K562 (cell line): Measurements from ENCODE around the gene GIMAP8. TPM values are rescaled to one million over a fixed set of nuclear protein-coding genes. Genes with fewer than 3 reads are reported as not detected.

Experiments used
- ATAC-seq: fragments of 200-7000 bp; cut with Tn5 transposase; 3 replicates; pipeline ENCODE4 v1.9.1; 2020; ENCODE audit warnings: moderate library complexity
- BruUV-seq: library from RNA; stranded (reverse); fragments of 400-500 nt; replicated peaks from 2 replicates; lab custom pipeline; 2021; lab: Mats Ljungman, UMichigan
- CTCF ChIA-PET: fragments of 300-600 bp; formaldehyde crosslinking; extraction: SDS; loops from one replicate; lab custom pipeline; 2021; ENCODE audit warnings: low intra/inter-chr PET ratio; lab: Yijun Ruan, JAX
- POLR2A ChIA-PET: fragments of 300-600, 350-650 bp; sonication (Branson Sonifier 250); formaldehyde crosslinking; extraction: SDS; loops from one replicate; lab custom pipeline; 2021; ENCODE audit warnings: antibody characterized with exemption, inconsistent platforms; lab: Yijun Ruan, JAX
- DNase-seq, 4 experiments: peaks; one replicate each; pipeline versions ENCODE4 v3.0.0 to v3.0.0-alpha.2; 2011 to 2018; ENCODE audit warnings: low spot score in 3 of 4, mixed read lengths in 3 of 4; ENCODE audit errors: extremely low read depth in 1 of 4
- FAIRE-seq: peaks from 2 replicates; lab custom pipeline; 2011; peaks lifted over from hg19 to GRCh38; lab: Jason Lieb, UNC
- H2AFZ ChIP-seq: 2 replicates; pipeline ENCODE4 v1.6.0; 2011; ENCODE audit warnings: low read depth, low read length, control low read depth, inconsistent platforms
- H3K27ac ChIP-seq: fragments of 200-600 bp; 3 replicates; pipeline ENCODE4 v1.8.0; 2011; ENCODE audit warnings: low read depth, mild to moderate bottlenecking, control low read depth, inconsistent platforms, low read length, moderate library complexity, mixed read lengths; ENCODE audit errors: extremely low read depth
- H3K27me3 ChIP-seq, 2 experiments: fragments of 300-600 bp in 1 of 2; 2 replicates in 1 of 2; 3 replicates in 1 of 2; pipeline versions ENCODE4 v1.6.0 to v1.8.0; 2011; ENCODE audit warnings: inconsistent platforms in 2 of 2, low read length in 2 of 2, mild to moderate bottlenecking in 1 of 2, mixed read lengths in 1 of 2, moderate library complexity in 1 of 2; ENCODE audit not compliant: control insufficient read depth in 2 of 2, insufficient read depth in 2 of 2
- H3K36me3 ChIP-seq: fragments of 300-600 bp; 3 replicates; pipeline ENCODE4 v1.8.0; 2011; ENCODE audit warnings: mild to moderate bottlenecking, low read length, inconsistent platforms; ENCODE audit not compliant: control insufficient read depth, insufficient read depth
- H3K4me1 ChIP-seq, 2 experiments: fragments of 200-600 bp in 1 of 2; replicated peaks in 1 of 2; 2 replicates in 1 of 2; 3 replicates in 1 of 2; pipeline versions ENCODE4 v1.5.1 to v1.8.0; 2011; ENCODE audit warnings: inconsistent platforms in 2 of 2, low read length in 2 of 2, mild to moderate bottlenecking in 1 of 2, mixed read lengths in 1 of 2, moderate library complexity in 1 of 2; ENCODE audit not compliant: control insufficient read depth in 2 of 2, insufficient read depth in 2 of 2
- H3K4me2 ChIP-seq: 2 replicates; pipeline ENCODE4 v1.6.1; 2011; ENCODE audit warnings: low read length, control low read depth, inconsistent platforms, mixed read lengths; ENCODE audit not compliant: insufficient read depth
- H3K4me3 ChIP-seq: fragments of 200-600 bp; sonication (generic), shearing (Covaris generic); 2 replicates; pipeline ENCODE4 v1.5.1; 2016; ENCODE audit warnings: control low read depth, inconsistent platforms
- H3K79me2 ChIP-seq: fragments of 200-600 bp; 3 replicates; pipeline ENCODE4 v1.8.0; 2011; ENCODE audit warnings: low read length, inconsistent platforms; ENCODE audit not compliant: control insufficient read depth, insufficient read depth
- H3K9ac ChIP-seq, 2 experiments: 2 replicates each; pipeline versions ENCODE4 v1.6.0 to v1.6.1; 2011; ENCODE audit warnings: low read depth in 2 of 2, low read length in 2 of 2, control low read depth in 1 of 2, inconsistent platforms in 1 of 2, mild to moderate bottlenecking in 1 of 2, mixed read lengths in 1 of 2; ENCODE audit not compliant: insufficient read depth in 1 of 2
- H3K9me1 ChIP-seq: one replicate; pipeline ENCODE4 v1.6.0; 2011; ENCODE audit warnings: inconsistent platforms, mild to moderate bottlenecking, low read length, moderate library complexity; ENCODE audit not compliant: control insufficient read depth, insufficient read depth
- H3K9me3 ChIP-seq: replicated peaks from 2 replicates; pipeline ENCODE4 v1.5.1; 2011; ENCODE audit warnings: low read depth, low read length, inconsistent platforms; ENCODE audit not compliant: control insufficient read depth, insufficient read depth
- H4K20me1 ChIP-seq: replicated peaks from 2 replicates; pipeline ENCODE4 v1.6.1; 2011; ENCODE audit warnings: low read length, inconsistent platforms, mixed read lengths; ENCODE audit not compliant: control insufficient read depth, insufficient read depth
- GABPA ChIP-seq: fragments of 200-800 bp; sonication (Bioruptor generic); conservative IDR thresholded peaks from 2 replicates; pipeline ENCODE4 v1.6.1; 2016; ENCODE audit warnings: low read depth, missing genetic modification characterization, missing compliant biosample characterization
- MCM7 ChIP-seq, 2 experiments: fragments of 450-650 bp; IDR thresholded peaks; 2 replicates each; pipeline ENCODE4 v1.6.1; 2016 to 2018
- NFE2L1 ChIP-seq: fragments of 450-650 bp; IDR thresholded peaks from 2 replicates; pipeline ENCODE4 v1.6.1; 2016; ENCODE audit warnings: missing genetic modification characterization, low read depth, mild to moderate bottlenecking, missing compliant biosample characterization, moderate library complexity, borderline replicate concordance
- NFRKB ChIP-seq: fragments of 450-650 bp; IDR thresholded peaks from 2 replicates; pipeline ENCODE4 v1.6.1; 2016; ENCODE audit warnings: low read depth
- NR2C1 ChIP-seq, 2 experiments: fragments of 450-650 bp; IDR thresholded peaks; 2 replicates each; pipeline ENCODE4 v1.6.1; 2017; ENCODE audit warnings: mild to moderate bottlenecking in 2 of 2, antibody characterized with exemption in 1 of 2, inconsistent platforms in 1 of 2, missing compliant biosample characterization in 1 of 2, missing genetic modification characterization in 1 of 2
- OTX1 ChIP-seq: fragments of 450-650 bp; formaldehyde crosslinking; IDR thresholded peaks from 2 replicates; pipeline ENCODE4 v1.4.0; 2022; ENCODE audit warnings: mild to moderate bottlenecking
- PHF21A ChIP-seq: fragments of 450-650 bp; IDR thresholded peaks from 2 replicates; pipeline ENCODE4 v1.6.1; 2017; ENCODE audit warnings: low read depth, borderline replicate concordance
- SPI1 ChIP-seq: IDR thresholded peaks from 2 replicates; pipeline ENCODE4 v1.6.1; 2011; ENCODE audit warnings: low read depth, low read length, control low read depth, borderline replicate concordance
- U2AF2 ChIP-seq: fragments of 200-400 bp; formaldehyde crosslinking; optimal IDR thresholded peaks from 2 replicates; pipeline ENCODE3; 2017; ENCODE audit warnings: low read depth, mild to moderate bottlenecking, low read length
- ZBTB9 ChIP-seq: fragments of 450-650 bp; formaldehyde crosslinking; IDR thresholded peaks from 2 replicates; pipeline ENCODE4 v1.4.0; 2020; ENCODE audit warnings: mild to moderate bottlenecking, moderate library complexity
- ZNF174 ChIP-seq: fragments of 250-450 bp; sonication (Bioruptor Pico); IDR thresholded peaks from 2 replicates; pipeline ENCODE4 v1.4.0; 2020; ENCODE audit warnings: mild to moderate bottlenecking
- ZNF224 ChIP-seq: sonication (generic); formaldehyde crosslinking; IDR thresholded peaks from 2 replicates; pipeline ENCODE4 v1.8.0; 2022; ENCODE audit warnings: mild to moderate bottlenecking, missing genetic modification reagents
- ZNF449 ChIP-seq: fragments of 250-450 bp; sonication (Bioruptor Pico); IDR thresholded peaks from 2 replicates; pipeline ENCODE4 v1.8.0; 2022; ENCODE audit warnings: moderate library complexity, mild to moderate bottlenecking, inconsistent platforms
- WGBS: fragments of 100-300 bp; shearing (Covaris generic); methylation state at CpG from one replicate; pipeline ENCODE4 v1.1.6; 2016; ENCODE audit warnings: low coverage, mixed read lengths; ENCODE audit not compliant: insufficient coverage; ENCODE audit errors: missing lambda C conversion rate; 5-methylcytosine and 5-hydroxymethylcytosine counted together
- in situ Hi-C: fragments of 300-500 bp; cut with MboI; formaldehyde crosslinking; loops from 4 replicates; pipeline ENCODE4 v1.15.0; 2018; ENCODE audit warnings: inconsistent platforms, mixed read lengths
- intact Hi-C: fragments of 100-400 bp; cut with micrococcal nuclease; formaldehyde crosslinking; loops from 2 replicates; pipeline ENCODE4 v1.14.2; 2022
- polyA plus RNA-seq, 8 experiments: library from polyadenylated mRNA; depleted of rRNA in 4 of 8; stranded (reverse) in 5 of 8; unstranded in 3 of 8; fragments of >200 nt; fragmentation: Nextera tagmentation in 2 of 8; fragmentation: Illumina TruSeq in 1 of 8; extraction: Ambion mirVana in 2 of 8; extraction: Trizol in 1 of 8; gene quantifications; 2 replicates each; pipeline versions ENCODE4 v1.2.1 to v1.2.3, GENCODE V29; 2011 to 2014; ENCODE audit warnings: inconsistent platforms in 1 of 8, missing spikeins in 1 of 8
- total RNA-seq, 7 experiments: library from RNA; depleted of rRNA in 6 of 7; stranded (reverse); fragments of >200 nt in 6 of 7; fragmentation: Illumina TruSeq in 2 of 7; extraction: Trizol in 2 of 7; gene quantifications; 2 replicates each; pipeline versions ENCODE4 v1.2.1 to v1.2.3, GENCODE V29; 2011 to 2021; ENCODE audit warnings: low replicate concordance in 1 of 7
- TF ChIP-seq, protein P1 (sequence below): sonication (generic); formaldehyde crosslinking; IDR thresholded peaks from 2 replicates; pipeline ENCODE4 v1.8.1; 2023; ENCODE audit warnings: missing genetic modification reagents, mild to moderate bottlenecking, borderline replicate concordance

The GIMAP8 gene
- total and polyA plus RNA-seq, 9 of the 15 experiments (the other 6 are each of a cell fraction or from before 2014, with no cell fraction given): not detected

- no peak overlapping the region for H3K4me3 ChIP-seq
- FAIRE-seq (no peak), ATAC-seq (no peak), DNase-seq (peak in 1 of 4 experiments; percentile 13)
- POLR2A ChIA-PET: interaction anchor here (0.6 to 1.6 kb wide), 5 partner anchors 9 to 36 kb away, joined by 3 to 5 read pairs (median 3); no protein-coding TSS in a partner anchor
- WGBS: 19% methylated on average over 11 of the region's 11 CpGs
- no peaks in the 10 kb centered on the region for H3K79me2 ChIP-seq
- no peak overlapping the region for H3K27ac ChIP-seq
- in situ Hi-C loops: no loop called here
- no peaks in the 10 kb centered on the region for H3K9me1 ChIP-seq
- CTCF ChIA-PET: no interaction called here
- no peaks in the 10 kb centered on the region for H3K27me3 ChIP-seq
- H2AFZ ChIP-seq: peak overlapping the region; percentile 7; the same call in 1 of the 2 replicates
- H3K4me1 ChIP-seq: peaks cover 21 to 23% of the 10 kb centered on the region in 2 experiments
- peak overlapping the region in 1 of 2 experiments; percentile 10; a peak in 1 of 4 replicates for H3K9ac ChIP-seq
- H3K36me3 ChIP-seq: no peaks in the 10 kb centered on the region
- no TSS peak for BruUV-seq
- intact Hi-C loops: no loop called here
- no peaks in the 10 kb centered on the region for H3K9me3 ChIP-seq
- H3K4me2 ChIP-seq: no peak overlapping the region
- no peaks in the 10 kb centered on the region for H4K20me1 ChIP-seq
- TF ChIP-seq NFE2L1 (tag): no peak
- no peak for TF ChIP-seq NR2C1 (IDR thresholded peaks at IDR 0.05)
- TF ChIP-seq NR2C1 (tag; IDR thresholded peaks at IDR 0.05): no peak
- TF ChIP-seq ZNF174 (CRISPR knock-in tag): no peak
- TF ChIP-seq ZNF449 (CRISPR knock-in tag): peak; percentile 6; the same call in 1 of the 2 replicates
- TF ChIP-seq U2AF2: no peak
- no peak for TF ChIP-seq PHF21A
- no peak for TF ChIP-seq OTX1
- no peak for TF ChIP-seq MCM7 (IDR thresholded peaks at IDR 0.05)
- 0 out of 2 replicates have a peak, but pooled peaks have one; percentile 23 for TF ChIP-seq SPI1
- no peak for TF ChIP-seq ZNF224
- TF ChIP-seq GABPA (tag): peak; percentile 25; the same call in 1 of the 2 replicates
- no peak for TF ChIP-seq ZBTB9
- TF ChIP-seq NFRKB: no peak
- TF ChIP-seq, protein P1, sequence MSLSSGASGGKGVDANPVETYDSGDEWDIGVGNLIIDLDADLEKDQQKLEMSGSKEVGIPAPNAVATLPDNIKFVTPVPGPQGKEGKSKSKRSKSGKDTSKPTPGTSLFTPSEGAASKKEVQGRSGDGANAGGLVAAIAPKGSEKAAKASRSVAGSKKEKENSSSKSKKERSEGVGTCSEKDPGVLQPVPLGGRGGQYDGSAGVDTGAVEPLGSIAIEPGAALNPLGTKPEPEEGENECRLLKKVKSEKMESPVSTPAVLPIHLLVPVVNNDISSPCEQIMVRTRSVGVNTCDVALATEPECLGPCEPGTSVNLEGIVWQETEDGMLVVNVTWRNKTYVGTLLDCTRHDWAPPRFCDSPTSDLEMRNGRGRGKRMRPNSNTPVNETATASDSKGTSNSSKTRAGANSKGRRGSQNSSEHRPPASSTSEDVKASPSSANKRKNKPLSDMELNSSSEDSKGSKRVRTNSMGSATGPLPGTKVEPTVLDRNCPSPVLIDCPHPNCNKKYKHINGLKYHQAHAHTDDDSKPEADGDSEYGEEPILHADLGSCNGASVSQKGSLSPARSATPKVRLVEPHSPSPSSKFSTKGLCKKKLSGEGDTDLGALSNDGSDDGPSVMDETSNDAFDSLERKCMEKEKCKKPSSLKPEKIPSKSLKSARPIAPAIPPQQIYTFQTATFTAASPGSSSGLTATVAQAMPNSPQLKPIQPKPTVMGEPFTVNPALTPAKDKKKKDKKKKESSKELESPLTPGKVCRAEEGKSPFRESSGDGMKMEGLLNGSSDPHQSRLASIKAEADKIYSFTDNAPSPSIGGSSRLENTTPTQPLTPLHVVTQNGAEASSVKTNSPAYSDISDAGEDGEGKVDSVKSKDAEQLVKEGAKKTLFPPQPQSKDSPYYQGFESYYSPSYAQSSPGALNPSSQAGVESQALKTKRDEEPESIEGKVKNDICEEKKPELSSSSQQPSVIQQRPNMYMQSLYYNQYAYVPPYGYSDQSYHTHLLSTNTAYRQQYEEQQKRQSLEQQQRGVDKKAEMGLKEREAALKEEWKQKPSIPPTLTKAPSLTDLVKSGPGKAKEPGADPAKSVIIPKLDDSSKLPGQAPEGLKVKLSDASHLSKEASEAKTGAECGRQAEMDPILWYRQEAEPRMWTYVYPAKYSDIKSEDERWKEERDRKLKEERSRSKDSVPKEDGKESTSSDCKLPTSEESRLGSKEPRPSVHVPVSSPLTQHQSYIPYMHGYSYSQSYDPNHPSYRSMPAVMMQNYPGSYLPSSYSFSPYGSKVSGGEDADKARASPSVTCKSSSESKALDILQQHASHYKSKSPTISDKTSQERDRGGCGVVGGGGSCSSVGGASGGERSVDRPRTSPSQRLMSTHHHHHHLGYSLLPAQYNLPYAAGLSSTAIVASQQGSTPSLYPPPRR: no peak
Observed at GRCh38 chr7:150428671-150429451, 21.6 kb upstream of the GIMAP8 start.
